HG02970 (cell line): ENCODE results near the gene LRFN5.

Experiments used
- ATAC-seq: cut with Tn5 transposase; IDR thresholded peaks from one replicate; pipeline ENCODE4 v1.9.1; 2021; ENCODE audit warnings: mild to moderate bottlenecking, moderate library complexity, moderate number of reproducible peaks; ENCODE audit not compliant: unreplicated experiment, low FRiP score

The LRFN5 gene

GRCh38 chr14:41761204-41761603 lies 154.5 kb downstream of the LRFN5 start:
- ATAC-seq = no peak

GRCh38 chr14:41766772-41767171 lies 160.1 kb downstream of the LRFN5 start:
- no peak for ATAC-seq

- ATAC-seq = no peak
Observed at GRCh38 chr14:41773536-41774279, 167.0 kb downstream of the LRFN5 start.

GRCh38 chr14:41782511-41782910 lies 175.8 kb downstream of the LRFN5 start:
- no peak for ATAC-seq

GRCh38 chr14:41783403-41783802 lies 176.7 kb downstream of the LRFN5 start:
- no peak for ATAC-seq

- no peak for ATAC-seq
Observed at GRCh38 chr14:41785696-41786095, 179.0 kb downstream of the LRFN5 start.

GRCh38 chr14:41799817-41800216 lies 193.1 kb downstream of the LRFN5 start:
- ATAC-seq = no peak

- no peak for ATAC-seq
Observed at GRCh38 chr14:41805633-41806032, 199.0 kb downstream of the LRFN5 start.

GRCh38 chr14:41806366-41806975 lies 199.8 kb downstream of the LRFN5 start:
- ATAC-seq = no peak

GRCh38 chr14:41810362-41810761 lies 203.7 kb downstream of the LRFN5 start:
- ATAC-seq = no peak

GRCh38 chr14:41817626-41818025 lies 210.9 kb downstream of the LRFN5 start:
- no peak for ATAC-seq

- no peak for ATAC-seq
Observed at GRCh38 chr14:41824441-41824840, 217.8 kb downstream of the LRFN5 start.

GRCh38 chr14:41825622-41826021 lies 218.9 kb downstream of the LRFN5 start:
- no peak for ATAC-seq

- ATAC-seq = no peak
Observed at GRCh38 chr14:41830714-41831406, 224.2 kb downstream of the LRFN5 start.

- no peak for ATAC-seq
Observed at GRCh38 chr14:41839661-41840060, 233.0 kb downstream of the LRFN5 start.

GRCh38 chr14:41859336-41859735 lies 252.7 kb downstream of the LRFN5 start:
- ATAC-seq = no peak

GRCh38 chr14:41860586-41860985 lies 253.9 kb downstream of the LRFN5 start:
- no peak for ATAC-seq

- ATAC-seq = no peak
Observed at GRCh38 chr14:41865894-41866293, 259.2 kb downstream of the LRFN5 start.

GRCh38 chr14:41868396-41868795 lies 261.7 kb downstream of the LRFN5 start:
- no peak for ATAC-seq

GRCh38 chr14:41872931-41873685 lies 266.4 kb downstream of the LRFN5 start:
- ATAC-seq = no peak
